Omental fat pad (tissue), 4 donors: ENCODE measurements around the gene VOPP1. TPM values are rescaled to one million over a fixed set of nuclear protein-coding genes. Genes with fewer than 3 reads are reported as not detected.

Experiments used
- ATAC-seq: fragments of 150-250 bp; one replicate; pipeline ENCODE4 v1.9.1; 2016; ENCODE audit warnings: mild to moderate bottlenecking, moderate library complexity; ENCODE audit not compliant: low FRiP score
- DNase-seq: peaks from one replicate; pipeline ENCODE4 v3.0.0-alpha.2; 2019; ENCODE audit warnings: low spot score
- total RNA-seq, 4 donors: library from RNA; depleted of rRNA; stranded (reverse); fragments of >200 nt; gene quantifications; one replicate each; pipeline ENCODE4 v1.1.0, GENCODE V29; 2016
- TF ChIP-seq, protein P1 (sequence below), 3 donors: fragments of 450-650 bp; IDR thresholded peaks; one replicate each; pipeline ENCODE4 v1.5.1; 2016 to 2017; ENCODE audit warnings: antibody characterized with exemption in 3 of 3, mild to moderate bottlenecking in 3 of 3, moderate library complexity in 2 of 3

The VOPP1 gene
- total RNA-seq, 4 donors from 2014 or later: 31.3 to 64.0 (median 57.9) TPM

DNA sequence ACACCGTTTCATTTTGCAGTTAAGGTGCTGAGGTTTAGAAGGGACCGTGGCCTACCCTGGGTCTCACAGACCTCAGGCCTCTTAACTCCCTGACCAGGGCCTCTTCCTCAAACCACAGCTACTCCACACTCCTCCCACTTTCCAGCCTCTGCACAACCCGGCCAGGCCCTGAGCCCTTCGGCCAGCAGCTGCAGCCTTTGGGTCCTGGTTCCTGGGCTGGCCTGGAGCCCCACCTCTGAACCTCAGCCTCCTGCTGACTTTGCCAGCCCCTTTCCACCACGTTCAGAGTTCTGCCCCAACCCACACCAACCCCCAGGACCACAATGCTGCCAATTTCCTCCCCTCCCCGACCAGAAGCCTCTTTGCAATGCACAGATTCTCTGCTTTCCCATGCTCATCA lies 84.1 kb downstream of the VOPP1 start:
- ATAC-seq (no peak), DNase-seq (no peak)
- TF ChIP-seq, protein P1, sequence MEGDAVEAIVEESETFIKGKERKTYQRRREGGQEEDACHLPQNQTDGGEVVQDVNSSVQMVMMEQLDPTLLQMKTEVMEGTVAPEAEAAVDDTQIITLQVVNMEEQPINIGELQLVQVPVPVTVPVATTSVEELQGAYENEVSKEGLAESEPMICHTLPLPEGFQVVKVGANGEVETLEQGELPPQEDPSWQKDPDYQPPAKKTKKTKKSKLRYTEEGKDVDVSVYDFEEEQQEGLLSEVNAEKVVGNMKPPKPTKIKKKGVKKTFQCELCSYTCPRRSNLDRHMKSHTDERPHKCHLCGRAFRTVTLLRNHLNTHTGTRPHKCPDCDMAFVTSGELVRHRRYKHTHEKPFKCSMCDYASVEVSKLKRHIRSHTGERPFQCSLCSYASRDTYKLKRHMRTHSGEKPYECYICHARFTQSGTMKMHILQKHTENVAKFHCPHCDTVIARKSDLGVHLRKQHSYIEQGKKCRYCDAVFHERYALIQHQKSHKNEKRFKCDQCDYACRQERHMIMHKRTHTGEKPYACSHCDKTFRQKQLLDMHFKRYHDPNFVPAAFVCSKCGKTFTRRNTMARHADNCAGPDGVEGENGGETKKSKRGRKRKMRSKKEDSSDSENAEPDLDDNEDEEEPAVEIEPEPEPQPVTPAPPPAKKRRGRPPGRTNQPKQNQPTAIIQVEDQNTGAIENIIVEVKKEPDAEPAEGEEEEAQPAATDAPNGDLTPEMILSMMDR (IDR thresholded peaks at IDR 0.05): no peak

DNA sequence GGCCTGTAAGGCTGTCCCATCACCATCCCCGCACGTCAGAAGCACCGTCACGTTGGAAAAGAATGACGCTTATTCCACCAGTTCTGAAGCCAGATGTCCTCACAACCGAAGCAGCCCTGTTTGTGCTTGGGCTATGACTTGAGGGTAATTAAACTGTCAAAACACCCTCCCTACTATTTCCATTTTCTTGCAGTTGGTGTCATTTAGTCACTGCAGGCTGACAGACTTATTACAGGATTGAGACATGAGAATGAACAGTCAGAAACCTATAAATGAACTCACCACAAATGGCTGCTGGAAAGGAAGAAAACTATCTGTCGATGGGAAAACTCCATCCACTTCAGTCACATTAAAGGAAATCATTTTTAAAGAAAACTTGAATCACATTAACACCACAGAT lies 85.3 kb downstream of the VOPP1 start:
- DNase-seq: no peak
- ATAC-seq: no peak
- TF ChIP-seq, protein P1 (IDR thresholded peaks at IDR 0.05): no peak

DNA sequence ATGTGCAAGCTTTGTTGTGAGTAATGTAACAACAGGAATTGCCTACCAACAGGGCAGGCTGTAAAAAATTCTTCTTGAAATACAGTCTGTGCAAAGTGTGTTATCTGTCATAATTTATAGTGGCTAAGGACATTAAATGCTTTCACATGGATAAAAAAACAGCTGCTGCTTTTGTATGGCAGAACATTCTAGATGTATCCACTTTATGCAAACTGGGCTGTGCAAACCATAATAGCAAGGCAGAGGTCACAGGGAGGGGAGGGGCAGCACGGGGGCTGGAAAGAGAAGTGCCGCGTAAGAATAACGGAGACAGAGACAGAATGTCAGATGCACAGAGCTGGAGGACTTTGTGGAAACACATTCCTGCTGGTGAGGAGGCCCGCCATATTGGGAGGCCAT lies 86.1 kb downstream of the VOPP1 start:
- TF ChIP-seq, protein P1 (IDR thresholded peaks at IDR 0.05): no peak
- DNase-seq (no peak), ATAC-seq (no peak)

DNA sequence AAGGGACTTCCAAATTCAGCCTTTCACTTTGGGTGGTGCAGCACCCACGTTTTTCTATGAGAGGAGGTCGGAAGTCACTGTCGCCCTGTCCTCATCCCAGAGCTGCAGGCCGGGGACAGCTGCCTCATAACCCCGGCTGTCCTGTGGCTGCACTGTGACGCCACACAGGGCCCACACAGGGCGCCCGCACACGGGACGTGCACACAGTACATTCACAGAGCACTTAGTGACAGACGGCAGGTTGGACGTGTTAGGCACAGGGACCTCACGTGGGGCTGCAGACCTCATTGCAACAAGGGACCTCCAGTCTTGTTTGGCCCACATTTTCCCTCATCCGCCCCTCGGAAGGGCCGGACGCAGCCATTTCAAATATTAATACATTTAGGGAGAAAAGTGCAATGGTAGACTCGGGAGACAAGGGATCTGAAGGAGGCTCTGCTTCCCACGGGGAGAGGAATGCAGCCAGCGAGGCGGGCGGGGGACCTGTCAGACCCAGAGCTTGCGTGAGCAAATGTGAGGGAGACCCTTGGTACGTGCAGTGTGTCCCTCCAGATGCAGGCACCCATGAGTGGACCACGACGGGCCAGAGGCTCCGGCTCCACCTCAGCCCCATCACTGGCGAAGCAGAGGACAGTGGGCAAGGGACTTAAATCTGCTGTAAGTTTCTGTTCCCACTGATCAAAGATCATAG lies 86.7 kb downstream of the VOPP1 start:
- TF ChIP-seq, protein P1 (IDR thresholded peaks at IDR 0.05): no peak
- DNase-seq (no peak), ATAC-seq (no peak)

DNA sequence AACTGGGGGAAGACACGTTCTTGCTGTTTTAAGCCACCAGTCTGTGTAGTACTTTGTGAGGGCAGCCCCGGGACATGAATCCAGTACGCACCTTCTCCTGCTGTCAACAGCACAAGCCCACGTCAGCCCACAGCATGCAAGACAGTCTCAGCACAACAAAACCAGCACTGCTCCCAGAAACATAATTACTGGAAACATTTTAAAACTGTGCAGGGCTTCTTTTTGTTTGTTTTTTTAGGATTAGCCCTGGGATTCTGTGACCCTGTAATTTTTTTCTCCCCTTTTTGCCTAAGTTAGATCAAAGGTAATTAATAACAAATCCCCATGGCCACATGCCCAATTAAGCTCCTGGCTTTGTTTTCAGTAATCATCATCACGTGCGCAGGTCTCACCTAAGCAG lies 87.5 kb downstream of the VOPP1 start:
- DNase-seq: no peak
- no peak for ATAC-seq
- TF ChIP-seq, protein P1 (IDR thresholded peaks at IDR 0.05): no peak

DNA sequence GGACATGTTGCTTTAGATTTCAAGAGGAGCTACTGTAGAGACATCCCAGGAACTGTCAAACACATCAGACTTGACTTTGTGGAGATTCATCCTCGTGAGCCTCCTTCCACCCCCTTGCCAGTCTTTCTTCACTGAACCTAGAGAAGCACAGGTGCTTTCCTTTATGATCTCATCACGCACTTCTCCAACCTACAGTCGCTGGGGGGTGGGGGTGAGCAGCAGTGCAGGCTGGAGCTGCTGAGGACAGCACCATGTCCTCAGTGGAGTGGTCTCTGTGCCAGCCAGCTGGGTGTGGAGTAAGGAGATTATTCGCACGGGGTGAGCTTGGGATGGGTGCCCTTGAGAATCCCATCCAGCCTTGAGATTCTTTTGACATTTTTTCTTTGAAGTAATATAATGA lies 88.1 kb downstream of the VOPP1 start:
- DNase-seq: no peak
- ATAC-seq: no peak
- TF ChIP-seq, protein P1 (IDR thresholded peaks at IDR 0.05): no peak

DNA sequence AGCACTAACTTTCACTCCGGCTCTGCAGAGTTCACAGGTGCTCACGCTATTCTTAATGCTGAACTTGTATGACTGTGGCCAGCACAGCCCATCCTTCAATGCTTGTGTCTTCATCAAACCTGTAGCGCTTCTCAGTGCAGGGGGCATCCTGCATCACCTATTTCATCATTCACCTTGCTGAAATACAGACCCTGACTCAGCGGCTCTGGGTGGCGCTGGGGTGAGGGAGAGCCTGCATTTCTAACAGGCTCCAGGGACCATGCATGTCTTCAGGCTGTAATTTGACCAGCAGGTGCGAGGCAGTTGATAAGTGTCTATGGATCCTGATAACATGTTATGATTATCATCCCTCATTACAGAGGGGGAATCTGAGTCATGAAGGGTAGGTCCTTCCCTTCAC lies 89.3 kb downstream of the VOPP1 start:
- DNase-seq: no peak
- TF ChIP-seq, protein P1 (IDR thresholded peaks at IDR 0.05): no peak
- ATAC-seq: no peak
